H9 (cell line): ENCODE data around the gene HORMAD2. TPM values are rescaled to one million over a fixed set of nuclear protein-coding genes. Genes with fewer than 3 reads are reported as not detected.

ENCODE experiments used
- DNase-seq: peaks from one replicate; pipeline ENCODE4 v3.0.0-alpha.2; 2017
- H2AFZ ChIP-seq: one replicate; pipeline ENCODE4 v1.6.1; 2013; ENCODE audit warnings: mild to moderate bottlenecking, low read length, control low read depth, moderate library complexity
- H2AK5ac ChIP-seq: 2 replicates; pipeline ENCODE4 v1.6.1; 2013; ENCODE audit warnings: low read length, control low read depth, mixed read lengths; ENCODE audit not compliant: insufficient read length
- H2BK120ac ChIP-seq: one replicate; pipeline ENCODE4 v1.6.1; 2013; ENCODE audit warnings: low read depth, mild to moderate bottlenecking, low read length, control low read depth, inconsistent platforms; ENCODE audit not compliant: poor library complexity, severe bottlenecking
- H2BK12ac ChIP-seq: 2 replicates; pipeline ENCODE4 v1.6.1; 2013; ENCODE audit warnings: low read length, control low read depth, mixed read lengths, low read depth; ENCODE audit not compliant: insufficient read length
- H2BK15ac ChIP-seq: 2 replicates; pipeline ENCODE4 v1.6.1; 2013; ENCODE audit warnings: low read depth, low read length, control low read depth
- H2BK20ac ChIP-seq: one replicate; pipeline ENCODE4 v1.6.1; 2013; ENCODE audit warnings: low read depth, mild to moderate bottlenecking, low read length, control low read depth, inconsistent platforms; ENCODE audit not compliant: poor library complexity, severe bottlenecking
- H2BK5ac ChIP-seq: 2 replicates; pipeline ENCODE4 v1.6.1; 2013; ENCODE audit warnings: low read length, control low read depth, mixed read lengths; ENCODE audit not compliant: insufficient read length
- H3K14ac ChIP-seq: 2 replicates; pipeline ENCODE4 v1.6.1; 2013; ENCODE audit warnings: low read length, control low read depth; ENCODE audit not compliant: insufficient read depth
- H3K18ac ChIP-seq: 2 replicates; pipeline ENCODE4 v1.6.1; 2013; ENCODE audit warnings: low read depth, mild to moderate bottlenecking, mixed read lengths, low read length, control low read depth; ENCODE audit not compliant: insufficient read length
- H3K23ac ChIP-seq: 2 replicates; pipeline ENCODE4 v1.6.1; 2013; ENCODE audit warnings: low read length, control low read depth, mixed read lengths, low read depth; ENCODE audit not compliant: insufficient read length
- H3K23me2 ChIP-seq: 2 replicates; pipeline ENCODE4 v1.6.1; 2013; ENCODE audit warnings: low read depth, mild to moderate bottlenecking, mixed read lengths, low read length, control low read depth; ENCODE audit not compliant: insufficient read length, poor library complexity, severe bottlenecking
- H3K27ac ChIP-seq: 2 replicates; pipeline ENCODE4 v1.5.1; 2013; ENCODE audit warnings: low read length, control low read depth, mixed read lengths, low read depth; ENCODE audit not compliant: insufficient read length
- H3K27me3 ChIP-seq: 2 replicates; pipeline ENCODE4 v1.6.1; 2013; ENCODE audit warnings: low read length, control low read depth, inconsistent platforms; ENCODE audit not compliant: insufficient read depth
- H3K4ac ChIP-seq: 2 replicates; pipeline ENCODE4 v1.6.1; 2013; ENCODE audit warnings: low read depth, mild to moderate bottlenecking, control low read depth, inconsistent platforms, low read length, moderate library complexity
- H3K4me1 ChIP-seq: 2 replicates; pipeline ENCODE4 v1.6.1; 2013; ENCODE audit warnings: low read length, control low read depth, inconsistent platforms; ENCODE audit not compliant: insufficient read depth
- H3K4me2 ChIP-seq: 2 replicates; pipeline ENCODE4 v1.6.1; 2013; ENCODE audit warnings: low read length, control low read depth, mixed read lengths; ENCODE audit not compliant: insufficient read length, insufficient read depth
- H3K56ac ChIP-seq: 2 replicates; pipeline ENCODE4 v1.6.1; 2013; ENCODE audit warnings: low read depth, mild to moderate bottlenecking, mixed read lengths, low read length, control low read depth; ENCODE audit not compliant: insufficient read length
- H3K79me1 ChIP-seq: 2 replicates; pipeline ENCODE4 v1.6.1; 2013; ENCODE audit warnings: low read depth, mild to moderate bottlenecking, moderate library complexity, low read length, control low read depth, inconsistent platforms; ENCODE audit not compliant: insufficient read depth, poor library complexity, severe bottlenecking
- H3K79me2 ChIP-seq: 2 replicates; pipeline ENCODE4 v1.6.1; 2013; ENCODE audit warnings: low read length, control low read depth, inconsistent platforms; ENCODE audit not compliant: insufficient read depth
- H3K9ac ChIP-seq: 2 replicates; pipeline ENCODE4 v1.6.1; 2013; ENCODE audit warnings: low read length, control low read depth, mixed read lengths; ENCODE audit not compliant: insufficient read length; ENCODE audit errors: extremely low read depth
- H3K9me3 ChIP-seq: one replicate; pipeline ENCODE4 v1.6.1; 2013; ENCODE audit warnings: low read depth, low read length, inconsistent platforms; ENCODE audit not compliant: control insufficient read depth
- H3T11ph ChIP-seq: one replicate; pipeline ENCODE4 v1.6.1; 2013; ENCODE audit warnings: mild to moderate bottlenecking, low read length, control low read depth, inconsistent platforms
- H4K20me1 ChIP-seq: one replicate; pipeline ENCODE4 v1.6.1; 2013; ENCODE audit not compliant: control insufficient read depth, insufficient read length, insufficient read depth
- H4K5ac ChIP-seq: 2 replicates; pipeline ENCODE4 v1.6.1; 2013; ENCODE audit warnings: low read depth, mild to moderate bottlenecking, mixed read lengths, low read length, control low read depth; ENCODE audit not compliant: insufficient read length
- H4K8ac ChIP-seq: replicated peaks from 2 replicates; pipeline ENCODE4 v1.6.1; 2013; ENCODE audit warnings: low read length, control low read depth, mixed read lengths, low read depth; ENCODE audit not compliant: insufficient read length
- H4K91ac ChIP-seq: 2 replicates; pipeline ENCODE4 v1.6.1; 2013; ENCODE audit warnings: low read depth, mild to moderate bottlenecking, moderate library complexity, mixed read lengths, low read length, control low read depth; ENCODE audit not compliant: insufficient read length
- H3K27ac Mint-ChIP-seq, 3 experiments: 2 replicates in 2 of 3; 3 replicates in 1 of 3; pipeline ENCODE4 v1.8.0; 2020 to 2021; ENCODE audit warnings: mixed read lengths in 3 of 3, mild to moderate bottlenecking in 1 of 3, moderate library complexity in 1 of 3
- H3K27me3 Mint-ChIP-seq: 2 replicates; pipeline ENCODE4 v1.8.0; 2021; ENCODE audit warnings: low read depth, mild to moderate bottlenecking, moderate library complexity, mixed read lengths
- H3K36me3 Mint-ChIP-seq, 3 experiments: 2 replicates in 2 of 3; 3 replicates in 1 of 3; pipeline ENCODE4 v1.8.0; 2020 to 2021; ENCODE audit warnings: low read depth in 3 of 3, mixed read lengths in 3 of 3; ENCODE audit not compliant: insufficient read depth in 1 of 3
- H3K4me1 Mint-ChIP-seq, 2 experiments: 2 replicates each; pipeline ENCODE4 v1.8.0; 2020; ENCODE audit warnings: mixed read lengths in 2 of 2
- H3K4me3 Mint-ChIP-seq, 2 experiments: 2 replicates in 1 of 2; 3 replicates in 1 of 2; pipeline ENCODE4 v1.8.0; 2020 to 2021; ENCODE audit warnings: mild to moderate bottlenecking in 2 of 2, mixed read lengths in 2 of 2, moderate library complexity in 1 of 2
- H3K9me3 Mint-ChIP-seq, 2 experiments: 2 replicates in 1 of 2; 3 replicates in 1 of 2; pipeline ENCODE4 v1.8.0; 2020; ENCODE audit warnings: mild to moderate bottlenecking in 2 of 2, mixed read lengths in 2 of 2, moderate library complexity in 1 of 2
- WGBS: extraction: QIAGEN DNeasy Blood & Tissue Kit; methylation state at CpG from one replicate; pipeline ENCODE4 v1.1.7; 2013; ENCODE audit warnings: missing lambda C conversion rate, low lambda C conversion rate, mixed read lengths; ENCODE audit not compliant: insufficient read length; ENCODE audit errors: extremely low coverage; 5-methylcytosine and 5-hydroxymethylcytosine counted together
- total RNA-seq: library from RNA; stranded (reverse); gene quantifications from 2 replicates; pipeline ENCODE4 v1.2.1, GENCODE V29; 2021
- TF ChIP-seq, protein P1 (sequence below): fragments of 200-600 bp; sonication (generic); conservative IDR thresholded peaks from 3 replicates; pipeline ENCODE4 v1.8.0; 2021; ENCODE audit warnings: antibody characterized with exemption, mild to moderate bottlenecking

The HORMAD2 gene
- total RNA-seq, 1 experiment from 2014 or later: not detected

DNA sequence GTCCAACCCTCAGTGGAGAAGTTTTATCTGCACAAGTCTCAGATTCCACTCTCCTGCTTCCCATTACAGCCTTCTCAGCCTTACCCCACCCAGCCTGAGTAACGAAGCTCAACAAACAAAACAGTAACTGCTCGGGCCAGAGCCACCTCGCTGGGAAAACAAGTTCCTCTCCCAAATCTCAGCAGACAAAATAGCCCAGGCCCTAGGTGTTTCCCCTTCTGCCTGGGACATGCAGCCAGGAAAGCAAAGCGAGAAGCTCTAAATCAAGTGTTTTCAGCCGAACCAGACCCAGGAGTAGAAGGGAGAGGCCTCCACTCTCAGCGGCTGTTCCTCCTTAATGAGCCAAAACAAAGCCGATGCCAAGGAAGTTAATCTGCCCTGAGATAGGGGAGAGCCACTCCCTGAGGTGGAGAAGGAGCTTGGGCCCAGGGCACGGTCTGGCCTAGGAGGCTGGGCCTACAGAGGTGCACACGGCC is 122.3 kb downstream of the HORMAD2 start:
- H3K14ac ChIP-seq: no peak overlapping the region
- H3K4ac ChIP-seq: no peak overlapping the region
- no peak for DNase-seq
- H3K18ac ChIP-seq: peak overlapping the region; percentile 14
- H4K20me1 ChIP-seq: no peaks in the 10 kb centered on the region
- no peak overlapping the region for H2BK5ac ChIP-seq
- H3K56ac ChIP-seq: no peak overlapping the region
- peak overlapping the region; percentile 13 to 72 (median 32); a peak in 5 of 7 replicates for H3K27ac Mint-ChIP-seq
- peaks cover 1% of the 10 kb centered on the region; the same call in 1 of the 2 replicates for H3K27me3 Mint-ChIP-seq
- H3K23me2 ChIP-seq: no peaks in the 10 kb centered on the region
- H3K4me2 ChIP-seq: no peak overlapping the region
- H3K36me3 Mint-ChIP-seq: no peaks in the 10 kb centered on the region
- H2BK20ac ChIP-seq: no peak overlapping the region
- H3T11ph ChIP-seq: no peak overlapping the region
- H3K27ac ChIP-seq: no peak overlapping the region
- no peaks in the 10 kb centered on the region for H3K79me2 ChIP-seq
- WGBS: no CpG with 5 or more reads among the region's 9 CpGs
- H3K79me1 ChIP-seq: no peaks in the 10 kb centered on the region
- H3K4me3 Mint-ChIP-seq: no peak overlapping the region
- no peak overlapping the region for H2AFZ ChIP-seq
- no peak overlapping the region for H2BK120ac ChIP-seq
- no peak overlapping the region for H3K23ac ChIP-seq
- H2AK5ac ChIP-seq: no peak overlapping the region
- TF ChIP-seq, protein P1, sequence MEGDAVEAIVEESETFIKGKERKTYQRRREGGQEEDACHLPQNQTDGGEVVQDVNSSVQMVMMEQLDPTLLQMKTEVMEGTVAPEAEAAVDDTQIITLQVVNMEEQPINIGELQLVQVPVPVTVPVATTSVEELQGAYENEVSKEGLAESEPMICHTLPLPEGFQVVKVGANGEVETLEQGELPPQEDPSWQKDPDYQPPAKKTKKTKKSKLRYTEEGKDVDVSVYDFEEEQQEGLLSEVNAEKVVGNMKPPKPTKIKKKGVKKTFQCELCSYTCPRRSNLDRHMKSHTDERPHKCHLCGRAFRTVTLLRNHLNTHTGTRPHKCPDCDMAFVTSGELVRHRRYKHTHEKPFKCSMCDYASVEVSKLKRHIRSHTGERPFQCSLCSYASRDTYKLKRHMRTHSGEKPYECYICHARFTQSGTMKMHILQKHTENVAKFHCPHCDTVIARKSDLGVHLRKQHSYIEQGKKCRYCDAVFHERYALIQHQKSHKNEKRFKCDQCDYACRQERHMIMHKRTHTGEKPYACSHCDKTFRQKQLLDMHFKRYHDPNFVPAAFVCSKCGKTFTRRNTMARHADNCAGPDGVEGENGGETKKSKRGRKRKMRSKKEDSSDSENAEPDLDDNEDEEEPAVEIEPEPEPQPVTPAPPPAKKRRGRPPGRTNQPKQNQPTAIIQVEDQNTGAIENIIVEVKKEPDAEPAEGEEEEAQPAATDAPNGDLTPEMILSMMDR: no peak
- no peak overlapping the region for H2BK12ac ChIP-seq
- no peak overlapping the region for H3K9ac ChIP-seq
- H3K27me3 ChIP-seq: no peaks in the 10 kb centered on the region
- no peak overlapping the region for H2BK15ac ChIP-seq
- H4K5ac ChIP-seq: no peak overlapping the region
- no peaks in the 10 kb centered on the region for H3K9me3 Mint-ChIP-seq
- H4K8ac ChIP-seq: no peak overlapping the region
- no peaks in the 10 kb centered on the region for H3K4me1 ChIP-seq
- H3K9me3 ChIP-seq: no peaks in the 10 kb centered on the region
- H3K4me1 Mint-ChIP-seq: peaks cover 14 to 16% of the 10 kb centered on the region in 2 experiments
- no peak overlapping the region for H4K91ac ChIP-seq
